ENCODE data around the gene WIPF1. TPM values are rescaled to one million over a fixed set of nuclear protein-coding genes. Genes with fewer than 3 reads are reported as not detected.

Gene WIPF1
- total and polyA plus RNA-seq, 2 experiments from 2014 or later, result 20.1 to 32.7 TPM

DNA sequence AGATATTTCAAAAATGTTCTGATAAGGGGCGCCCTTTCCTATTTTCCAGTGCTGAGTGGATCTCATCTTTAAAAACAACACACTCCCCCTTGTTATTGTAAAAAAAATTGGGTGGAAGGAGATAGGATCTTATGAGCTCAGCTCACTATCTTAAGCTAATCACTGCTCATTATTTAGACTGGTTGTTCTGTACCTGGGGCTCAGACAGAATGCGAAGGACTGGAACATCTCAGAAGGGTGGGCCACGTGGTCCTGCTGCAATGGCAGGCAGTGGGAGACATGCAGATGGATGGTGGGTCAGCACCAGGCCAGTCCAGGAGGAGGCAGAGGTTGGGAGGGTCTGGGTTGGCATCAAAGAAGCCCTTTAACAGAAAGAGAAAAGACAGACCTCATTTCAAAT, 62.5 kb downstream of the WIPF1 start:
- H3K36me3 ChIP-seq (replicated peaks; ENCODE audit: insufficient read depth, low read depth), result no peaks in the 10 kb centered on the region
- H3K4me1 ChIP-seq (ENCODE audit: insufficient read depth), result peaks cover 15% of the 10 kb centered on the region
- WGBS (ENCODE audit: low lambda C conversion rate, missing lambda C conversion rate), result 49% methylated on average over 3 of the region's 3 CpGs
- TF ChIP-seq, protein P1, sequence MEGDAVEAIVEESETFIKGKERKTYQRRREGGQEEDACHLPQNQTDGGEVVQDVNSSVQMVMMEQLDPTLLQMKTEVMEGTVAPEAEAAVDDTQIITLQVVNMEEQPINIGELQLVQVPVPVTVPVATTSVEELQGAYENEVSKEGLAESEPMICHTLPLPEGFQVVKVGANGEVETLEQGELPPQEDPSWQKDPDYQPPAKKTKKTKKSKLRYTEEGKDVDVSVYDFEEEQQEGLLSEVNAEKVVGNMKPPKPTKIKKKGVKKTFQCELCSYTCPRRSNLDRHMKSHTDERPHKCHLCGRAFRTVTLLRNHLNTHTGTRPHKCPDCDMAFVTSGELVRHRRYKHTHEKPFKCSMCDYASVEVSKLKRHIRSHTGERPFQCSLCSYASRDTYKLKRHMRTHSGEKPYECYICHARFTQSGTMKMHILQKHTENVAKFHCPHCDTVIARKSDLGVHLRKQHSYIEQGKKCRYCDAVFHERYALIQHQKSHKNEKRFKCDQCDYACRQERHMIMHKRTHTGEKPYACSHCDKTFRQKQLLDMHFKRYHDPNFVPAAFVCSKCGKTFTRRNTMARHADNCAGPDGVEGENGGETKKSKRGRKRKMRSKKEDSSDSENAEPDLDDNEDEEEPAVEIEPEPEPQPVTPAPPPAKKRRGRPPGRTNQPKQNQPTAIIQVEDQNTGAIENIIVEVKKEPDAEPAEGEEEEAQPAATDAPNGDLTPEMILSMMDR (IDR thresholded peaks at IDR 0.05; ENCODE audit: poor library complexity), result no peak
- TF ChIP-seq EZH2phosphoT487 (IDR thresholded peaks at IDR 0.05; ENCODE audit: low read depth, severe bottlenecking, unreplicated experiment) (no peak), EZH2 (IDR thresholded peaks at IDR 0.05; ENCODE audit: borderline replicate concordance) (no peak)
- no peaks in the 10 kb centered on the region for H3K27me3 ChIP-seq
- H3K79me2 ChIP-seq, result no peaks in the 10 kb centered on the region
- H3K4me3 ChIP-seq, result no peak overlapping the region
- H3K27ac ChIP-seq, result peak overlapping the region; percentile 11
- DNase-seq (ENCODE audit: low spot score), result no peak
- no peaks in the 10 kb centered on the region for H4K20me1 ChIP-seq (ENCODE audit: insufficient read depth, poor library complexity, severe bottlenecking)
- no peaks in the 10 kb centered on the region for H3K9me2 ChIP-seq (replicated peaks; ENCODE audit: insufficient read depth)
- no peaks in the 10 kb centered on the region for H3K9me3 ChIP-seq (ENCODE audit: low read depth)
- no peak overlapping the region for H3K4me2 ChIP-seq
- no peak overlapping the region for H2AFZ ChIP-seq

DNA sequence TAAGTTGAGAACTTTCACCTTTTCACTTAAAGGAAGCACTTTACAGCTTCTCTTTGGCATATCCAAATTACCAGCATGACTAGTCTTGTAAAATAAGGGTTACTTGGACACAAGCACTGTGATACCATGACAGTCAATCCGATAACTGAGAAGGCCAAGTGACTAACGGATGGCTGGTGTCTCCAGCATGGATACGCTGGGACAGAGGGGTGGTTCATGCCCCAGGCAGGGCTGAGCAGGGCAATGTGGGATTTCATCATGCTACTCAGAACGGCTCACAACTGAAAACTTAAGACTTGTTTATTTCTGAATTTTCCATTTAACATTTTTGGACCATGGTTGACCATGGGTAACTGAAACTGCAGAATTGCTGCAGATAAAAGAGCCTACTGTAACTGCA, 67.7 kb downstream of the WIPF1 start:
- Histone ChIP-seq H3K9me2 (replicated peaks; ENCODE audit: insufficient read depth) (no peaks in the 10 kb centered on the region), H3K4me2 (no peak overlapping the region), H3K27ac (no peak overlapping the region), H4K20me1 (ENCODE audit: insufficient read depth, poor library complexity, severe bottlenecking) (no peaks in the 10 kb centered on the region), H3K4me3 (no peak overlapping the region), H3K4me1 (ENCODE audit: insufficient read depth) (no peaks in the 10 kb centered on the region), H3K36me3 (replicated peaks; ENCODE audit: insufficient read depth, low read depth) (no peaks in the 10 kb centered on the region), H3K27me3 (no peaks in the 10 kb centered on the region), H3K79me2 (no peaks in the 10 kb centered on the region), H3K9me3 (ENCODE audit: low read depth) (no peaks in the 10 kb centered on the region), H2AFZ (no peak overlapping the region)
- TF ChIP-seq, protein P1 (IDR thresholded peaks at IDR 0.05; ENCODE audit: poor library complexity), result no peak
- TF ChIP-seq EZH2phosphoT487 (IDR thresholded peaks at IDR 0.05; ENCODE audit: low read depth, severe bottlenecking, unreplicated experiment) (no peak), EZH2 (IDR thresholded peaks at IDR 0.05; ENCODE audit: borderline replicate concordance) (no peak)
- WGBS (ENCODE audit: low lambda C conversion rate, missing lambda C conversion rate), result 84% methylated on average over 4 of the region's 4 CpGs
- no peak for DNase-seq (ENCODE audit: low spot score)

DNA sequence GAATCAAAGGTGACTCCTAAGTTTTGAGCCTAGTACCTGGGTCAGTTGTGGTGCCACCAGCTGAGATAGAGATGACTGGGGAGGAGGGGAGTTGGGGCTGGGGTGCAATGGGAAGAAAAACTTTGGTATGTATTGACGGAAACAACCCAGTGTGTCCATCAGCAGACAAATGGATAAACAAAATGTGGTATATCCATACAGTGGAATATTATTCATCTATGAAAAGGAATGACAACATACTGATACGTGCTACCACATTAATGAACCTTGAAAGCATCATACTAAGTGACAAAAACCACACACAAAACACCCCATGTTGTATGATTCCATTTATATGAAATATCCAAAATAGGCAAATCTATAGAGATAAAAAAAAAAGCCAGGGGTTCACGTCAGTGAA, 69.6 kb downstream of the WIPF1 start:
- Histone ChIP-seq H3K4me2 (no peak overlapping the region), H2AFZ (no peak overlapping the region), H3K79me2 (no peaks in the 10 kb centered on the region), H3K9me3 (ENCODE audit: low read depth) (no peaks in the 10 kb centered on the region), H3K27me3 (no peaks in the 10 kb centered on the region), H4K20me1 (ENCODE audit: insufficient read depth, poor library complexity, severe bottlenecking) (no peaks in the 10 kb centered on the region), H3K9me2 (replicated peaks; ENCODE audit: insufficient read depth) (no peaks in the 10 kb centered on the region), H3K4me1 (ENCODE audit: insufficient read depth) (no peaks in the 10 kb centered on the region), H3K4me3 (no peak overlapping the region), H3K27ac (no peak overlapping the region), H3K36me3 (replicated peaks; ENCODE audit: insufficient read depth, low read depth) (no peaks in the 10 kb centered on the region)
- no peak for DNase-seq (ENCODE audit: low spot score)
- WGBS (ENCODE audit: low lambda C conversion rate, missing lambda C conversion rate), result 92% methylated on average over 3 of the region's 3 CpGs
- no peak for TF ChIP-seq EZH2 (IDR thresholded peaks at IDR 0.05; ENCODE audit: borderline replicate concordance)
- TF ChIP-seq, protein P1 (IDR thresholded peaks at IDR 0.05; ENCODE audit: poor library complexity), result no peak
- no peak for TF ChIP-seq EZH2phosphoT487 (IDR thresholded peaks at IDR 0.05; ENCODE audit: low read depth, severe bottlenecking, unreplicated experiment)

Measured in hepatocyte (in vitro differentiated cells).